Cardiac fibroblast (primary cell): ENCODE data around the gene FHIP1B.

ENCODE experiments used
- DNase-seq, 2 donors: peaks; one replicate each; pipeline versions ENCODE4 v3.0.0 to v3.0.0-alpha.2; 2010; ENCODE audit warnings: low read depth in 2 of 2
- H3K4me3 ChIP-seq, 2 donors: replicated peaks in 1 of 2; 1 replicate in 1 of 2; 2 replicates in 1 of 2; pipeline ENCODE4 v1.5.1; 2011; ENCODE audit warnings: low read depth in 2 of 2, low read length in 2 of 2, mild to moderate bottlenecking in 2 of 2, moderate library complexity in 1 of 2
- TF ChIP-seq, protein P1 (sequence below): IDR thresholded peaks from one replicate; pipeline ENCODE4 v1.5.1; 2011; ENCODE audit warnings: low read depth, mild to moderate bottlenecking, low read length, inconsistent platforms

Gene FHIP1B

DNA sequence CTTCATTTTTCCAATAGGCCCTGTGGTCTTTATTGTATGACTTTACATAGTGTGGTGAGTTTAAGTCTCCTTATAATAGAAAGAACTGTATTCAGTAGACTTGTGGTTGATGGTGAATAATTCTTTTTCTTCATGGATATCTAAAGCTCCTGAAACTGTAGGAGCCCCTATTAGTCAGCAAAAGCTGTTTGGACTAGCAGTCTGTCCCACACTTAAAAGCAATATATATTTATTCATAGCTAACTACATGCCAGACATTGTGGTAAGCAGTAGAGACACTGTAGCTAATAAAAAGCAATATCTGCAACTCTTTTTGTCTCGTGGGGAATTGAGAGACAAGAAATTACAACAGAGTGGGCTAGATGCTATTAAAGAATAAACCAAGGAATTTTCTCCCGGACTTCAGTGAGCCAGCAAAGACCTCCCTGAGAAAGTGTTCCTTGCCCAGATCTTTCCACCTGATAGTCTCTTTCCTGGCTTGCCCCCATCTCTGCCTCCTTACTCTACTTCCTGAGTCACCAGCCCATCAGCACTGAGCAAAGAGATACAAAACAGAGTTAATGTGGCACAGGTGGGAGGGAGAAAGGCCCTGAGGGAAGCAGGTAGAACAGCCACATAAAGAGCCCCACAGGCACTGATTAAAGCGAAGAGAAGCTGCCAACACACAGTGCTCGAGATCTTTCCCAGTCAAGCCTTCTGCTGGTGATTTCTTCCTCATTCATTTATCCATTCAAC lies 36.8 kb downstream of the FHIP1B start:
- no peak overlapping the region for H3K4me3 ChIP-seq
- TF ChIP-seq, protein P1, sequence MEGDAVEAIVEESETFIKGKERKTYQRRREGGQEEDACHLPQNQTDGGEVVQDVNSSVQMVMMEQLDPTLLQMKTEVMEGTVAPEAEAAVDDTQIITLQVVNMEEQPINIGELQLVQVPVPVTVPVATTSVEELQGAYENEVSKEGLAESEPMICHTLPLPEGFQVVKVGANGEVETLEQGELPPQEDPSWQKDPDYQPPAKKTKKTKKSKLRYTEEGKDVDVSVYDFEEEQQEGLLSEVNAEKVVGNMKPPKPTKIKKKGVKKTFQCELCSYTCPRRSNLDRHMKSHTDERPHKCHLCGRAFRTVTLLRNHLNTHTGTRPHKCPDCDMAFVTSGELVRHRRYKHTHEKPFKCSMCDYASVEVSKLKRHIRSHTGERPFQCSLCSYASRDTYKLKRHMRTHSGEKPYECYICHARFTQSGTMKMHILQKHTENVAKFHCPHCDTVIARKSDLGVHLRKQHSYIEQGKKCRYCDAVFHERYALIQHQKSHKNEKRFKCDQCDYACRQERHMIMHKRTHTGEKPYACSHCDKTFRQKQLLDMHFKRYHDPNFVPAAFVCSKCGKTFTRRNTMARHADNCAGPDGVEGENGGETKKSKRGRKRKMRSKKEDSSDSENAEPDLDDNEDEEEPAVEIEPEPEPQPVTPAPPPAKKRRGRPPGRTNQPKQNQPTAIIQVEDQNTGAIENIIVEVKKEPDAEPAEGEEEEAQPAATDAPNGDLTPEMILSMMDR = no peak
- DNase-seq = no peak

DNA sequence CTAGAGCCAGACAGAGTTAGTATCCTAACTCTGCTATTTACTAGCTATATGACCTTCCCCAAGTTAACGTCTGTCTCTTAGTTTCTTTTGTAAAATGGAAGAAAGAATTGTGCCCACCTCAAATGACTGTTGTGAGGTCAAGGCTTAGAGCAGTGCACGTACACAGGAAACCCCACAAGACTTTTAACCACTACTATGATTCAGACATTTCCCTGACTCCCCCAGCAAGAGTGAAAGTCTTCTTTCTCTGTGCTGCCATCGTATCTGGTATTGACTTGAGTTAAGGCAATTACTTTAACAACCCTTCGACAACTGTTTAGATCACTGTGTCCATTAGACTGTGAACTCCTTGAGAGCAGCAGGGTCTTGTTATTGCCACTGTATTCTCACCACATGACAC lies 38.0 kb downstream of the FHIP1B start:
- TF ChIP-seq, protein P1 = no peak
- DNase-seq = no peak

DNA sequence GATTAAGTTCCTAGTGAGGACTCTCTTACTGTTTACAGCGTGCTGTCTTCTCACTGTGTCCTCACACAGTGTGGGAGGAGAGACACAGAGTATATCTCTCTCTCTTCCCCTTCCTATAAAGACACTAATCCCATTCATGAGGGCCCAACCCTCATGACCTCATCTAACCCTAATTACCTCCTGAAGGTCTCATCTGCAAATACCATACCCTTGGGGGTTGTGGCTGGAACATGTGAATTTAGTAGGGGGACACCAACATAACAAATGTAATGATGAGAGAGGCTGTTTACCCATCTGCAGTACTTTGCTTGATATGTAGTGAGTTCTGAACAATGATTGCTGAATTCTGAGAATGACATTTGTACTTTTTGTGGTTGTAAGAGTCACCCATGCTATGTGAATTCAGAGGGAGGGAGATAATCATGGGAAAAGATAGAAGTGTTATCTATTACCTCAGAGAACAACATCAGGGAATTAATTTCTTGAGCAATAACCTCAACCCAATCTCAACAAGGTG lies 40.3 kb downstream of the FHIP1B start:
- TF ChIP-seq, protein P1 = no peak

More for the DNA sequence above, 38.0 kb downstream of the FHIP1B start:
- no peak overlapping the region for H3K4me3 ChIP-seq

DNA sequence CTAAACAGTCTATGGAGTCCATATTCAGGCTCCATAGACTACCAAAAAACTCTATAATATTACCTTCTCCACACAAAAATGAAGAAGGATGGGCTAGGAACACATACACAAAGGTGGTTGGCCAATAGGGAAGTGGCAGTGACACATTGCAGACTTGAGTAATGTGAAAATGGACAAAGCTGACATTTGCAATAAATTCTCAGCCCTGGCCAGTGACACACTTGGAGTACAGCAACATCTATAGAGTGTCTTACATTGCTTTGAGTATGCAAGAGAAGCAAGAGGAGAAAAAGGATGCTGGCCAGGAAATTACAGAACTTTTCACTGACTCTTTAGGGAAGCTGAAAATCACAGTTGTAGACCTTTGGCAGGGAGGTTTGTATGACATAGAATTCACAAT lies 42.7 kb downstream of the FHIP1B start:
- DNase-seq = no peak
- H3K4me3 ChIP-seq = no peak overlapping the region
- TF ChIP-seq, protein P1 = no peak

More for the DNA sequence above, 40.3 kb downstream of the FHIP1B start:
- DNase-seq = no peak
- H3K4me3 ChIP-seq = no peak overlapping the region

DNA sequence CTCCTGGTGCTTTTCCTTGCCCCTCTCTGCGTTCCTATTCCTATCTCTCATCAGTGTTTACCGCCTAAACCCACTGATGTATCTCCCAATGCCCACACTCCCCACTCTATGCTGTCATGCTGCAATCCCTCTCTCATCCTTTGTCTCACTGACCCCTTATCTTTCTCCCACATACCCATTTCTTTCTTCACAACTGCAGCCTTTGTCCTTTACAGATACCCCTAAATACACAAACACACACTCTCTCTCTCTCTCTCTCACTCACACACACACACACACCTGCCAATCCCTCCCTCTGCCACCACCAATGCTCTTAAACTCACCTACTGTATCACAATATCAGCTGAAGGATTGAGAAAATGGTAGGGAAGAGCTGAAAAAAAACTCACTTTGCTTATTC lies 59.0 kb downstream of the FHIP1B start:
- TF ChIP-seq, protein P1 = no peak
- no peak for DNase-seq
- no peak overlapping the region for H3K4me3 ChIP-seq

- no peak within 1 kb of the TSS for H3K4me3 ChIP-seq
- TF ChIP-seq, protein P1 = no peak
- no peak for DNase-seq
Observed at GRCh38 chr11:6170226-6170625, 64.2 kb downstream of the FHIP1B start, which contains the start of gene OR52B2. Gene OR52B2, minus strand, starts transcription at chr11:6170326. Its CDS starts 0 bp downstream, at chr11:6170326.
